SK-N-MC (cell line): ENCODE results near the gene ETNK1.
"Not testable (repeated sequence)": the region's sequence is repeated elsewhere in the genome, so short reads cannot be mapped to it uniquely, and the experiment has no call there.

Experiments
- DNase-seq: peaks from one replicate; pipeline ENCODE4 v3.0.0-alpha.2; 2011; ENCODE audit warnings: low read depth, low spot score
- H3K27ac ChIP-seq: fragments of 200-600 bp; sonication (generic); 2 replicates; pipeline ENCODE4 v1.5.1; 2016; ENCODE audit warnings: mixed run types
- H3K36me3 ChIP-seq: fragments of 200-600 bp; sonication (generic); 2 replicates; pipeline ENCODE4 v1.6.1; 2017; ENCODE audit warnings: antibody characterized with exemption, low read length, mixed read lengths; ENCODE audit not compliant: insufficient read depth
- H3K4me3 ChIP-seq: fragments of 200-600 bp; sonication (generic); 2 replicates; pipeline ENCODE4 v1.5.1; 2016
- H3K9ac ChIP-seq: fragments of 200-600 bp; sonication (generic); 2 replicates; pipeline ENCODE4 v1.8.0; 2017; ENCODE audit warnings: mixed run types, mixed read lengths; ENCODE audit not compliant: insufficient read length
- H3K9me3 ChIP-seq: fragments of 200-600 bp; sonication (generic); 2 replicates; pipeline ENCODE4 v1.6.1; 2017; ENCODE audit warnings: low read depth, mild to moderate bottlenecking, antibody characterized with exemption, low read length, moderate library complexity, mixed read lengths
- EZH2 ChIP-seq: fragments of 200-600 bp; sonication (generic); IDR thresholded peaks from one replicate; pipeline ENCODE4 v1.6.1; 2017; ENCODE audit warnings: antibody characterized with exemption
- FOXP2 ChIP-seq: optimal IDR thresholded peaks from 2 replicates; pipeline ENCODE3; 2011; ENCODE audit warnings: mild to moderate bottlenecking, moderate library complexity; ENCODE audit not compliant: insufficient read depth; ENCODE audit errors: extremely low read length, control extremely low read depth
- POLR2AphosphoS5 ChIP-seq: IDR thresholded peaks from 2 replicates; pipeline ENCODE4 v1.6.1; 2012; ENCODE audit warnings: mild to moderate bottlenecking, low read depth, low read length, borderline replicate concordance

The ETNK1 gene

GRCh38 chr12:22700106-22700505 is 75.1 kb downstream of the ETNK1 start:
- DNase-seq = no peak
- Histone ChIP-seq H3K9me3 (no peaks in the 10 kb centered on the region), H3K9ac (no peak overlapping the region), H3K4me3 (no peak overlapping the region), H3K36me3 (no peaks in the 10 kb centered on the region), H3K27ac (no peak overlapping the region)
- TF ChIP-seq EZH2 (no peak), POLR2AphosphoS5 (no peak), FOXP2 (no peak)

- not testable (repeated sequence) for H3K36me3 ChIP-seq, H3K4me3 ChIP-seq, H3K9ac ChIP-seq, DNase-seq, H3K27ac ChIP-seq, H3K9me3 ChIP-seq
Measured at GRCh38 chr12:22701216-22701809, 76.3 kb downstream of the ETNK1 start.

DNA sequence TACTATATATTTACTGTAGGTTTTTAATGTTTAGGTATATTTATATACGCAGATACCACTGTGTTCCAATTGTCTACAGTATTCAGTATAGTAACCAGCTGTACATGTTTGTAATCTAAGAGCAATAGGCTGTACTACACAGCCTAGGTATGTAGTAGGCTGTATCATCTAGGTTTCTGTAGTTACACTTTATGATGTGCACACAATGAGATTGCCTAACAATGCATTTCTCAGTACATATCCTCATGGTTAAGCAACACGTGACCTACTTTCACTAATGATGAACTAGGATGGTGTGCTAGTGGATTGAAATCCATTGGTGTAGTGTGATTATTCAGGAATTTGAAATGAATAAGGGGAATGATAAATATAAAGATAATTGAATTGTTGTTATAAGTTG is 77.7 kb downstream of the ETNK1 start:
- no peak for DNase-seq
- H3K9me3 ChIP-seq = no peaks in the 10 kb centered on the region
- no peak overlapping the region for H3K27ac ChIP-seq
- H3K9ac ChIP-seq = no peak overlapping the region
- no peaks in the 10 kb centered on the region for H3K36me3 ChIP-seq
- no peak overlapping the region for H3K4me3 ChIP-seq
- TF ChIP-seq EZH2 (no peak), FOXP2 (no peak), POLR2AphosphoS5 (no peak)

DNA sequence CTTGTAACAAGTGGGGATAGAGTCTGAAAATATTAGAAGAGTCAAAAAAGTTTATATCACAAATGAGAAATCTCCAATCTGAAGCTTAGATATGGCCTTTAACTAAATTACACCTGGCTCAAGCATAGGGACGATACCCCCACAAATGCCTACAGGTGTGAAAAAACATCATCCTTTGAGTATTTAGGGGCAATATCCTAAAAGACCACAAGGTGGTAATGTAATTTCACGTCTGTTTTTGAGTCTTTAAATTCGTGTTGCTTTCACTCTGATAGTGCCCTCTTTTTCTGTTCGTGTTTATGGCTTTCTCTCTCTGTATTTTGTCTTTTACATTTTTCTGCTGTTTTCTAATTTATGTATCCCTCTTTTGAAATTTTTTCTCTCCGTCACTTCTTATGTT is 84.3 kb downstream of the ETNK1 start:
- H3K9me3 ChIP-seq = no peaks in the 10 kb centered on the region
- H3K4me3 ChIP-seq = no peak overlapping the region
- no peak for TF ChIP-seq EZH2
- no peak for TF ChIP-seq FOXP2
- no peak for TF ChIP-seq POLR2AphosphoS5
- no peaks in the 10 kb centered on the region for H3K36me3 ChIP-seq
- no peak for DNase-seq
- H3K27ac ChIP-seq = no peak overlapping the region
- H3K9ac ChIP-seq = no peak overlapping the region

DNA sequence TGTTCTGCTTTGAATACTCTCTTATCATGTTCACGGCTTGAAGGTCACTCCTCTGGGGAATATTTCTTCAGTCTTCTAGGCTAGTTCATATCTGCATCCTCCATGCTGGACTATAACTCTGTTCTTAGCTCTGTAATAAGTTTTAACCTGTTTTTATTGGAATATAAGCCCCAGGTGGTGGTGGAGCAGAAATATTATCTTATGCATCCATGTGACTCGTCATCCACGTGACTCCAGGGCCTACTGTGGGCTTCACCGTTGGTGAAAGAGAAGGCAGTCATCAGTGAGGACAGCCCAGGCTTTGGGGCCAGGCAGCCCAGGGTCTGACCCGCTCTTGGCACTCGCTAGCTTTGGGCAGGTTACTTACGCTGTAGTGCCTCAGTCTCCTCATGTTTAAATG is 87.1 kb downstream of the ETNK1 start:
- no peak overlapping the region for H3K4me3 ChIP-seq
- no peak overlapping the region for H3K27ac ChIP-seq
- no peak for DNase-seq
- no peak overlapping the region for H3K9ac ChIP-seq
- H3K36me3 ChIP-seq = no peaks in the 10 kb centered on the region
- TF ChIP-seq EZH2 (no peak), POLR2AphosphoS5 (no peak), FOXP2 (no peak)
- H3K9me3 ChIP-seq = no peaks in the 10 kb centered on the region

- Histone ChIP-seq H3K9me3 (no peaks in the 10 kb centered on the region), H3K36me3 (no peaks in the 10 kb centered on the region), H3K9ac (no peak overlapping the region), H3K27ac (no peak overlapping the region), H3K4me3 (no peak overlapping the region)
- TF ChIP-seq EZH2 (no peak), POLR2AphosphoS5 (no peak), FOXP2 (no peak)
- no peak for DNase-seq
Measured at GRCh38 chr12:22715254-22715653, 90.3 kb downstream of the ETNK1 start.

GRCh38 chr12:22719745-22720144 is 94.8 kb downstream of the ETNK1 start:
- Histone ChIP-seq H3K36me3 (no peaks in the 10 kb centered on the region), H3K9ac (no peak overlapping the region)
- no peak for DNase-seq

GRCh38 chr12:22722081-22722480 is 97.1 kb downstream of the ETNK1 start:
- Histone ChIP-seq H3K9ac (no peak overlapping the region), H3K4me3 (no peak overlapping the region), H3K36me3 (no peaks in the 10 kb centered on the region), H3K27ac (no peak overlapping the region), H3K9me3 (no peaks in the 10 kb centered on the region)
- no peak for TF ChIP-seq EZH2
- TF ChIP-seq FOXP2 = no peak
- TF ChIP-seq POLR2AphosphoS5 = no peak
- no peak for DNase-seq

More at GRCh38 chr12:22719745-22720144, 94.8 kb downstream of the ETNK1 start:
- Histone ChIP-seq H3K9me3 (no peaks in the 10 kb centered on the region), H3K27ac (no peak overlapping the region), H3K4me3 (no peak overlapping the region)
- TF ChIP-seq POLR2AphosphoS5 (no peak), FOXP2 (no peak), EZH2 (no peak)

GRCh38 chr12:22722779-22723178 is 97.8 kb downstream of the ETNK1 start:
- Histone ChIP-seq H3K27ac (no peak overlapping the region), H3K36me3 (no peaks in the 10 kb centered on the region), H3K4me3 (no peak overlapping the region), H3K9me3 (no peaks in the 10 kb centered on the region), H3K9ac (no peak overlapping the region)
- DNase-seq = no peak
- TF ChIP-seq EZH2 = no peak
- no peak for TF ChIP-seq POLR2AphosphoS5
